Hepatocyte (in vitro differentiated cells): ENCODE measurements around the gene GCSAML. TPM values are rescaled to one million over a fixed set of nuclear protein-coding genes. Genes with fewer than 3 reads are reported as not detected.

Experiments
- DNase-seq: peaks from one replicate; pipeline ENCODE4 v3.0.0-alpha.2; 2016; ENCODE audit warnings: low spot score
- H2AFZ ChIP-seq: fragments of 200-600 bp; sonication (generic); 2 replicates; pipeline ENCODE4 v1.6.0; 2016; ENCODE audit warnings: antibody characterized with exemption, mild to moderate bottlenecking
- H3K27ac ChIP-seq: fragments of 200-600 bp; sonication (generic); 2 replicates; pipeline ENCODE4 v1.5.1; 2016; ENCODE audit warnings: mild to moderate bottlenecking
- H3K27me3 ChIP-seq: fragments of 200-600 bp; sonication (generic); 2 replicates; pipeline ENCODE4 v1.6.1; 2016
- H3K36me3 ChIP-seq: fragments of 200-600 bp; sonication (generic); replicated peaks from 2 replicates; pipeline ENCODE4 v1.5.1; 2016; ENCODE audit warnings: low read depth; ENCODE audit not compliant: insufficient read depth
- H3K4me1 ChIP-seq: fragments of 200-600 bp; sonication (generic); 2 replicates; pipeline ENCODE4 v1.5.1; 2016; ENCODE audit warnings: mild to moderate bottlenecking, moderate library complexity; ENCODE audit not compliant: insufficient read depth
- H3K4me2 ChIP-seq: fragments of 200-600 bp; sonication (generic); 2 replicates; pipeline ENCODE4 v1.6.0; 2016
- H3K4me3 ChIP-seq: fragments of 200-600 bp; sonication (generic); 2 replicates; pipeline ENCODE4 v1.5.1; 2016; ENCODE audit warnings: mild to moderate bottlenecking
- H3K79me2 ChIP-seq: fragments of 200-600 bp; sonication (generic); 2 replicates; pipeline ENCODE4 v1.6.0; 2017; ENCODE audit warnings: mild to moderate bottlenecking
- H3K9me2 ChIP-seq: fragments of 200-600 bp; sonication (generic); replicated peaks from 2 replicates; pipeline ENCODE4 v1.6.0; 2017; ENCODE audit warnings: mild to moderate bottlenecking; ENCODE audit not compliant: insufficient read depth
- H3K9me3 ChIP-seq: fragments of 200-600 bp; sonication (generic); 2 replicates; pipeline ENCODE4 v1.5.1; 2016; ENCODE audit warnings: low read depth, mild to moderate bottlenecking
- H4K20me1 ChIP-seq: fragments of 200-600 bp; sonication (generic); 2 replicates; pipeline ENCODE4 v1.6.0; 2016; ENCODE audit warnings: mild to moderate bottlenecking; ENCODE audit not compliant: insufficient read depth, poor library complexity, severe bottlenecking
- EZH2 ChIP-seq: fragments of 200-600 bp; sonication (generic); IDR thresholded peaks from 2 replicates; pipeline ENCODE4 v1.6.1; 2016; ENCODE audit warnings: antibody characterized with exemption, mild to moderate bottlenecking, borderline replicate concordance
- EZH2phosphoT487 ChIP-seq: fragments of 200-600 bp; sonication (generic); IDR thresholded peaks from one replicate; pipeline ENCODE4 v1.6.1; 2018; ENCODE audit warnings: antibody characterized with exemption, mild to moderate bottlenecking, low read depth, moderate library complexity; ENCODE audit not compliant: unreplicated experiment, severe bottlenecking
- WGBS: methylation state at CpG from one replicate; pipeline ENCODE4 v1.1.6; 2016; ENCODE audit warnings: low lambda C conversion rate; ENCODE audit errors: missing lambda C conversion rate; 5-methylcytosine and 5-hydroxymethylcytosine counted together
- polyA plus RNA-seq: library from polyadenylated mRNA; unstranded; fragments of >200 nt; fragmentation: Nextera tagmentation; extraction: Ambion mirVana; gene quantifications from 2 replicates; pipeline ENCODE4 v1.2.1, GENCODE V29; 2016
- total RNA-seq: library from RNA; depleted of rRNA; stranded (reverse); fragments of >200 nt; gene quantifications from 2 replicates; pipeline ENCODE4 v1.2.3, GENCODE V29; 2014
- TF ChIP-seq, protein P1 (sequence below): fragments of 200-600 bp; sonication (generic); IDR thresholded peaks from 2 replicates; pipeline ENCODE4 v1.5.1; 2016; ENCODE audit warnings: antibody characterized with exemption, mild to moderate bottlenecking; ENCODE audit not compliant: poor library complexity

The GCSAML gene
- total and polyA plus RNA-seq, 2 experiments from 2014 or later, result not detected

DNA sequence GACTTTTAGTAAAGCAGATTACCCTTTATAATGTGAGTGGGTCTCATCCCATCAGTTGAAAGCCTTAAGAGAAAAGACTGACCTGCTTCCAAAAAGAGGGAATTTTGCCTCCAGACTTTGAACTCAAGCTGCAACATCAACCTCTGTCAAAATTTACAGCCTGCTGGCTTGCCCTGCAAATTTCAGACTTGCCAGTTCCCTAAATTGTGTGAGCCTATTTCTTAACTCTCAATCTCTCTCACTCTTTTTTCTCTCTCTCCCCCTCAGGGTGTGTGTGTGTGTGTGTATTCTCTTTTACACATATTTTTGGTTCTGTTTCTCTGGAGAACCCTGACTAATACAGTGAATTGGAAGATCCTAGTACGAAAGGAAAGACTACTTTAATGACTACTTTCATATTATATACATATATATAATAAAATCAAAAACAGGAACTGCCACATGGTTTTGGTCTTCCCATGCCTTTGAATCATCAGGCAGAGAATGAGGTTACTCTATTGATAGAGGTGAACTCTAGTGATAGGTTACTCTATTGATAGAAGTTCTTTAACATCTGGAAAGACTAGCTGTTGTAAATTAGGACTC lies 19.1 kb upstream of the GCSAML start:
- Histone ChIP-seq H3K4me2 (no peak overlapping the region), H3K36me3 (no peaks in the 10 kb centered on the region), H3K9me2 (no peaks in the 10 kb centered on the region), H3K4me3 (no peak overlapping the region), H3K27ac (no peak overlapping the region), H3K4me1 (no peaks in the 10 kb centered on the region), H3K27me3 (no peaks in the 10 kb centered on the region), H4K20me1 (no peaks in the 10 kb centered on the region), H2AFZ (no peak overlapping the region), H3K9me3 (no peaks in the 10 kb centered on the region), H3K79me2 (no peaks in the 10 kb centered on the region)
- TF ChIP-seq EZH2 (no peak), EZH2phosphoT487 (no peak)
- TF ChIP-seq, protein P1, sequence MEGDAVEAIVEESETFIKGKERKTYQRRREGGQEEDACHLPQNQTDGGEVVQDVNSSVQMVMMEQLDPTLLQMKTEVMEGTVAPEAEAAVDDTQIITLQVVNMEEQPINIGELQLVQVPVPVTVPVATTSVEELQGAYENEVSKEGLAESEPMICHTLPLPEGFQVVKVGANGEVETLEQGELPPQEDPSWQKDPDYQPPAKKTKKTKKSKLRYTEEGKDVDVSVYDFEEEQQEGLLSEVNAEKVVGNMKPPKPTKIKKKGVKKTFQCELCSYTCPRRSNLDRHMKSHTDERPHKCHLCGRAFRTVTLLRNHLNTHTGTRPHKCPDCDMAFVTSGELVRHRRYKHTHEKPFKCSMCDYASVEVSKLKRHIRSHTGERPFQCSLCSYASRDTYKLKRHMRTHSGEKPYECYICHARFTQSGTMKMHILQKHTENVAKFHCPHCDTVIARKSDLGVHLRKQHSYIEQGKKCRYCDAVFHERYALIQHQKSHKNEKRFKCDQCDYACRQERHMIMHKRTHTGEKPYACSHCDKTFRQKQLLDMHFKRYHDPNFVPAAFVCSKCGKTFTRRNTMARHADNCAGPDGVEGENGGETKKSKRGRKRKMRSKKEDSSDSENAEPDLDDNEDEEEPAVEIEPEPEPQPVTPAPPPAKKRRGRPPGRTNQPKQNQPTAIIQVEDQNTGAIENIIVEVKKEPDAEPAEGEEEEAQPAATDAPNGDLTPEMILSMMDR, result no peak
- 96% methylated on average over 1 of the region's 1 CpG for WGBS
- DNase-seq, result no peak

DNA sequence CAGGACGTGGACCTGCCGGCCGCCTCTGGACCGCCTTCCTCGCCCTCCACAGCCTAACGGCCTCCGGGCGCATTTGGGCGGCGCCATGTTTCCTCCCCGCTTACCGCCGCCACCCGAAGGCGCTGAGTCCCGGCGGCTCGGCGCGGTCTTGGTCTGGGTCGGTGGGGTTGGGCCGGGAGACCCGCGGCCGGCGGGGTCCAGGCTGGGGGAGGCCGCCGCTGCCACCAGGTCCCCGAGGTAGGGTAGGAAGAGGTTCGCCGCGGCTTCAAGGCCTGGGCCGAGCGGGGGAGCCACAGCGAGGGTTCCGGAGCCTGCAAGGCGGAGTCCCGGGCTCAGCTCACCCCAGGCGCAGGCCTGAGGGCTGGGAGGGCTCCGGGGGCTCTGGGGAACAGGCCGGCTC lies 18.1 kb upstream of the GCSAML start:
- WGBS, result 98% methylated on average over 32 of the region's 41 CpGs
- Histone ChIP-seq H3K79me2 (no peaks in the 10 kb centered on the region), H3K36me3 (no peaks in the 10 kb centered on the region), H4K20me1 (no peaks in the 10 kb centered on the region), H3K4me1 (no peaks in the 10 kb centered on the region), H3K9me3 (no peaks in the 10 kb centered on the region), H3K9me2 (no peaks in the 10 kb centered on the region), H2AFZ (no peak overlapping the region), H3K27me3 (no peaks in the 10 kb centered on the region), H3K4me3 (no peak overlapping the region), H3K4me2 (no peak overlapping the region), H3K27ac (no peak overlapping the region)
- no peak for TF ChIP-seq EZH2phosphoT487
- no peak for DNase-seq

- DNase-seq, result no peak
- WGBS, result 94% methylated on average over 8 of the region's 8 CpGs
Observed at GRCh38 chr1:247531937-247532336, 17.0 kb upstream of the GCSAML start.

GRCh38 chr1:247535402-247535801 lies 13.5 kb upstream of the GCSAML start:
- Histone ChIP-seq H3K4me3 (no peak overlapping the region), H3K4me1 (no peaks in the 10 kb centered on the region), H3K27ac (no peak overlapping the region), H3K27me3 (no peaks in the 10 kb centered on the region), H3K9me2 (no peaks in the 10 kb centered on the region), H4K20me1 (no peaks in the 10 kb centered on the region), H3K4me2 (no peak overlapping the region), H3K79me2 (no peaks in the 10 kb centered on the region), H3K36me3 (no peaks in the 10 kb centered on the region), H2AFZ (no peak overlapping the region), H3K9me3 (no peaks in the 10 kb centered on the region)
- no peak for DNase-seq
- TF ChIP-seq EZH2 (no peak), EZH2phosphoT487 (no peak)
- TF ChIP-seq, protein P1, result no peak
- WGBS, result 57% methylated on average over 3 of the region's 3 CpGs

More at GRCh38 chr1:247531937-247532336, 17.0 kb upstream of the GCSAML start:
- H4K20me1 ChIP-seq, result no peaks in the 10 kb centered on the region
- H3K9me2 ChIP-seq, result no peaks in the 10 kb centered on the region
- no peaks in the 10 kb centered on the region for H3K27me3 ChIP-seq
- no peak overlapping the region for H3K4me3 ChIP-seq
- H3K36me3 ChIP-seq, result no peaks in the 10 kb centered on the region
- H3K27ac ChIP-seq, result no peak overlapping the region
- no peaks in the 10 kb centered on the region for H3K9me3 ChIP-seq
- TF ChIP-seq EZH2phosphoT487 (no peak), EZH2 (no peak)
- TF ChIP-seq, protein P1, result no peak
- no peak overlapping the region for H3K4me2 ChIP-seq
- no peak overlapping the region for H2AFZ ChIP-seq
- no peaks in the 10 kb centered on the region for H3K79me2 ChIP-seq
- H3K4me1 ChIP-seq, result no peaks in the 10 kb centered on the region
